ENCODE results near the gene TRERF1.

GRCh38 chr6:42276034-42276890, 175.5 kb downstream of the TRERF1 start:
- TF ChIP-seq ZNF565 (CRISPR knock-in tag; conservative IDR thresholded peaks at IDR 0.05; ENCODE audit: low read depth) (no peak), CSDC2 (CRISPR knock-in tag; IDR thresholded peaks at IDR 0.05) (no peak), SNAI2 (CRISPR knock-in tag; IDR thresholded peaks at IDR 0.05) (no peak), ZC3H10 (CRISPR knock-in tag; IDR thresholded peaks at IDR 0.05) (no peak), ISL1 (CRISPR knock-in tag; IDR thresholded peaks at IDR 0.05) (no peak), ZFP3 (CRISPR knock-in tag; IDR thresholded peaks at IDR 0.05) (no peak), ESRRG (CRISPR knock-in tag; IDR thresholded peaks at IDR 0.05) (no peak), ARNTL (CRISPR knock-in tag; IDR thresholded peaks at IDR 0.05; ENCODE audit: borderline replicate concordance, low read depth) (no peak), ZNF8 (CRISPR knock-in tag; IDR thresholded peaks at IDR 0.05) (no peak), OSR1 (CRISPR knock-in tag; IDR thresholded peaks at IDR 0.05) (no peak), POU6F1 (CRISPR knock-in tag; IDR thresholded peaks at IDR 0.05; ENCODE audit: borderline replicate concordance, low read depth) (no peak), GLIS3 (CRISPR knock-in tag; IDR thresholded peaks at IDR 0.05) (no peak), PATZ1 (CRISPR knock-in tag; IDR thresholded peaks at IDR 0.05; ENCODE audit: borderline replicate concordance) (no peak), RARB (CRISPR knock-in tag; IDR thresholded peaks at IDR 0.05) (no peak)
